Activated CD8-positive, alpha-beta T cell treated with anti-CD3 and anti-CD28 coated beads, Interleukin-2, amount 10 ng/mL, durations not matched to agents 7 days and 5 days (primary cell): ENCODE data around the gene RAF1. TPM values are rescaled to one million over a fixed set of nuclear protein-coding genes. Genes with fewer than 3 reads are reported as not detected.
"Not testable (repeated sequence)": the region's sequence is repeated elsewhere in the genome, so short reads cannot be mapped to it uniquely, and the experiment has no call there.

Experiments used
- ATAC-seq: fragments of 150-1000 bp; cut with Tn5 transposase; one replicate; pipeline ENCODE4 v1.10.0; 2021; ENCODE audit warnings: moderate library complexity
- CTCF ChIA-PET: fragments of 350-600 bp; sonication (Branson Sonifier 250); formaldehyde crosslinking; loops from one replicate; lab custom pipeline; 2021; ENCODE audit warnings: antibody characterized with exemption; lab: Charles Lee
- POLR2A ChIA-PET: fragments of 350-600 bp; sonication (Branson Sonifier 250); formaldehyde crosslinking; loops from one replicate; lab custom pipeline; 2021; ENCODE audit warnings: antibody characterized with exemption; lab: Charles Lee
- DNase-seq: peaks from one replicate; pipeline ENCODE4 v3.0.0-alpha.2; 2020
- H3K27ac Mint-ChIP-seq: one replicate; pipeline ENCODE4 v1.8.0; 2021; ENCODE audit warnings: mild to moderate bottlenecking, mixed read lengths
- H3K27me3 Mint-ChIP-seq: one replicate; pipeline ENCODE4 v1.8.0; 2021; ENCODE audit warnings: low read depth, mixed read lengths
- H3K36me3 Mint-ChIP-seq: one replicate; pipeline ENCODE4 v1.8.0; 2021; ENCODE audit warnings: low read depth, mixed read lengths
- H3K4me1 Mint-ChIP-seq: one replicate; pipeline ENCODE4 v1.8.0; 2021; ENCODE audit warnings: low read depth, mixed read lengths
- H3K4me3 Mint-ChIP-seq: one replicate; pipeline ENCODE4 v1.8.0; 2021; ENCODE audit warnings: mild to moderate bottlenecking, mixed read lengths
- H3K9me3 Mint-ChIP-seq: one replicate; pipeline ENCODE4 v1.8.0; 2022; ENCODE audit warnings: mixed read lengths; ENCODE audit not compliant: insufficient read depth
- total RNA-seq, 2 experiments: library from RNA; stranded (reverse); gene quantifications; one replicate each; pipeline ENCODE4 v1.2.3, GENCODE V29; 2021

Gene RAF1
- 10 to 100 TPM; 86.5 to 91.6 TPM for total RNA-seq

GRCh38 chr3:12663936-12664908, at the start of gene RAF1:
RAF1 (minus strand) TSS chr3:12664117; CDS start chr3:12618721, 45,396 bp downstream.
- Mint-ChIP-seq H3K27me3 (no peaks in the 10 kb centered on the region), H3K9me3 (no peaks in the 10 kb centered on the region), H3K36me3 (peaks cover 11% of the 10 kb centered on the region), H3K27ac (peak within 1 kb of the TSS; percentile 97), H3K4me3 (peak within 1 kb of the TSS; percentile 84), H3K4me1 (peaks cover 29% of the 10 kb centered on the region)
- DNase-seq (peak; percentile 98), ATAC-seq (peak; percentile 96)
- POLR2A ChIA-PET, result interaction anchor here (0.7 to 2.0 kb wide), 12 partner anchors 11 to 177 kb away, joined by 3 to 7 read pairs (median 3); partner anchors contain the start of genes MKRN2 and RPL32
- CTCF ChIA-PET, result no interaction called here

- DNase-seq, result no peak
- no peak for ATAC-seq
- POLR2A ChIA-PET, result no interaction called here
- Mint-ChIP-seq H3K4me1 (no peaks in the 10 kb centered on the region), H3K9me3 (no peaks in the 10 kb centered on the region), H3K36me3 (no peaks in the 10 kb centered on the region), H3K27ac (no peak overlapping the region), H3K27me3 (peaks cover 12% of the 10 kb centered on the region), H3K4me3 (no peak overlapping the region)
- CTCF ChIA-PET, result interaction anchor here (1.0 to 5.1 kb wide), 2 partner anchors 9 to 100 kb away, joined by 3 to 20 read pairs; no protein-coding TSS in a partner anchor
Observed at GRCh38 chr3:12710062-12710461, 46.1 kb upstream of the RAF1 start.

- no peak for DNase-seq
- POLR2A ChIA-PET, result no interaction called here
- Mint-ChIP-seq H3K36me3 (no peaks in the 10 kb centered on the region), H3K4me3 (no peak overlapping the region), H3K27me3 (peaks cover 12% of the 10 kb centered on the region), H3K9me3 (no peaks in the 10 kb centered on the region), H3K27ac (no peak overlapping the region), H3K4me1 (no peaks in the 10 kb centered on the region)
- CTCF ChIA-PET, result interaction anchor here (1.0 to 5.1 kb wide), 2 partner anchors 10 to 101 kb away, joined by 3 to 20 read pairs; no protein-coding TSS in a partner anchor
- no peak for ATAC-seq
Observed at GRCh38 chr3:12709334-12709733, 45.4 kb upstream of the RAF1 start.

- Mint-ChIP-seq H3K27ac (no peak overlapping the region), H3K27me3 (peaks cover 12% of the 10 kb centered on the region), H3K4me1 (no peaks in the 10 kb centered on the region), H3K9me3 (no peaks in the 10 kb centered on the region), H3K4me3 (no peak overlapping the region), H3K36me3 (no peaks in the 10 kb centered on the region)
- CTCF ChIA-PET, result interaction anchor here (5.1 kb wide), 1 partner anchor 11 kb away, joined by 20 read pairs; no protein-coding TSS in a partner anchor
- DNase-seq (no peak), ATAC-seq (no peak)
- POLR2A ChIA-PET, result no interaction called here
Observed at GRCh38 chr3:12708584-12709192, 44.8 kb upstream of the RAF1 start.

GRCh38 chr3:12707449-12707848, 43.5 kb upstream of the RAF1 start:
- no peak overlapping the region for H3K4me3 Mint-ChIP-seq
- no peak overlapping the region for H3K27ac Mint-ChIP-seq
- ChIA-PET CTCF (interaction anchor here (1.1 to 5.1 kb wide), 6 partner anchors 12 to 135 kb away, joined by 3 to 20 read pairs (median 4); partner anchors contain the start of gene RPL32), POLR2A (no interaction called here)
- H3K9me3 Mint-ChIP-seq, result no peaks in the 10 kb centered on the region
- no peaks in the 10 kb centered on the region for H3K4me1 Mint-ChIP-seq
- H3K36me3 Mint-ChIP-seq, result no peaks in the 10 kb centered on the region
- ATAC-seq (no peak), DNase-seq (no peak)
- H3K27me3 Mint-ChIP-seq, result peaks cover 12% of the 10 kb centered on the region

GRCh38 chr3:12706504-12707253, 42.8 kb upstream of the RAF1 start:
- peaks cover 12% of the 10 kb centered on the region for H3K27me3 Mint-ChIP-seq
- no peak overlapping the region for H3K4me3 Mint-ChIP-seq
- H3K4me1 Mint-ChIP-seq, result no peaks in the 10 kb centered on the region
- peak; percentile 68 for DNase-seq
- ChIA-PET CTCF (interaction anchor here (0.7 to 5.1 kb wide), 8 partner anchors 13 to 136 kb away, joined by 3 to 20 read pairs (median 4); partner anchors contain the start of gene RPL32), POLR2A (interaction anchor here (1.0 kb wide), 1 partner anchor 43 kb away, joined by 3 read pairs; the partner anchor contains the start of gene RAF1)
- H3K36me3 Mint-ChIP-seq, result no peaks in the 10 kb centered on the region
- ATAC-seq, result peak; percentile 97
- no peaks in the 10 kb centered on the region for H3K9me3 Mint-ChIP-seq
- H3K27ac Mint-ChIP-seq, result no peak overlapping the region

- Mint-ChIP-seq H3K9me3 (no peaks in the 10 kb centered on the region), H3K27ac (no peak overlapping the region), H3K27me3 (peaks cover 12% of the 10 kb centered on the region), H3K36me3 (no peaks in the 10 kb centered on the region), H3K4me3 (no peak overlapping the region), H3K4me1 (no peaks in the 10 kb centered on the region)
- ATAC-seq (no peak), DNase-seq (no peak)
- CTCF ChIA-PET, result interaction anchor here (0.7 to 5.1 kb wide), 6 partner anchors 13 to 136 kb away, joined by 3 to 20 read pairs (median 4); no protein-coding TSS in a partner anchor
- POLR2A ChIA-PET, result interaction anchor here (1.0 kb wide), 1 partner anchor 42 kb away, joined by 3 read pairs; the partner anchor contains the start of gene RAF1
Observed at GRCh38 chr3:12705981-12706380, 42.1 kb upstream of the RAF1 start.

- ChIA-PET CTCF (interaction anchor here (5.1 kb wide), 1 partner anchor 14 kb away, joined by 20 read pairs; no protein-coding TSS in a partner anchor), POLR2A (no interaction called here)
- no peak overlapping the region for H3K4me3 Mint-ChIP-seq
- H3K27ac Mint-ChIP-seq, result no peak overlapping the region
- no peaks in the 10 kb centered on the region for H3K36me3 Mint-ChIP-seq
- H3K4me1 Mint-ChIP-seq, result no peaks in the 10 kb centered on the region
- H3K27me3 Mint-ChIP-seq, result peaks cover 11% of the 10 kb centered on the region
- ATAC-seq (no peak), DNase-seq (no peak)
- no peaks in the 10 kb centered on the region for H3K9me3 Mint-ChIP-seq
Observed at GRCh38 chr3:12705374-12705926, 41.5 kb upstream of the RAF1 start.

- CTCF ChIA-PET, result interaction anchor here (0.7 to 0.9 kb wide), 2 partner anchors 13 to 1493 kb away, joined by 4 read pairs; no protein-coding TSS in a partner anchor
- no peaks in the 10 kb centered on the region for H3K36me3 Mint-ChIP-seq
- no peak overlapping the region for H3K27ac Mint-ChIP-seq
- no peaks in the 10 kb centered on the region for H3K4me1 Mint-ChIP-seq
- H3K27me3 Mint-ChIP-seq, result peaks cover 12% of the 10 kb centered on the region
- H3K4me3 Mint-ChIP-seq, result no peak overlapping the region
- POLR2A ChIA-PET, result no interaction called here
- H3K9me3 Mint-ChIP-seq, result no peaks in the 10 kb centered on the region
- ATAC-seq, result no peak
- no peak for DNase-seq
Observed at GRCh38 chr3:12702501-12702900, 38.6 kb upstream of the RAF1 start.

GRCh38 chr3:12701601-12702000, 37.7 kb upstream of the RAF1 start:
- ATAC-seq, CTCF ChIA-PET, H3K27me3 Mint-ChIP-seq, H3K4me1 Mint-ChIP-seq, H3K4me3 Mint-ChIP-seq, H3K36me3 Mint-ChIP-seq, POLR2A ChIA-PET, H3K9me3 Mint-ChIP-seq, H3K27ac Mint-ChIP-seq, DNase-seq: not testable (repeated sequence)
